HPDE6-E6E7 (cell line): ENCODE results near the gene NAT8.
"Not testable (repeated sequence)": the region's sequence is repeated elsewhere in the genome, so short reads cannot be mapped to it uniquely, and the experiment has no call there.

Experiments used
- DNase-seq: peaks from one replicate; pipeline ENCODE4 v3.0.0; 2011; ENCODE audit warnings: missing footprints; ENCODE audit errors: extremely low spot score

Gene NAT8

DNA sequence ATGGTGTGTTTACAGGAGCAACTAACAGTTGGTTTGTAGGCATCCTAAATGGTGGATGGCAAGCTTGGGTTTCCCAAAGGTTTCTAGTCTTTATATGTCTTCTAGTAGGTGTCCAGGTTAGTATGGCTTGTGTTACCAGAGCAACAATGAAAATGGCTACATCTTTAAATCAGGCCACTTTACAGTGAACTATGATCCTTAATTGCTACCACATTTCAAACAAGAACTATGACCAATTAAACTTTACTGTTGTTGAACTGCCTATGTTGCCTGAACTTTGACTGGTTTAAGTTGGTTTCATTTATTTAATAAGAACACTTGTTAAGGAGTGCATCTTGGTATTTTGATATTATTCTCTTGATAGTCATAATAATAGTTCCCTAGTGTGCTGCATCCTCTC is 5.2 kb downstream of the NAT8 start:
- DNase-seq, result not testable (repeated sequence)

DNA sequence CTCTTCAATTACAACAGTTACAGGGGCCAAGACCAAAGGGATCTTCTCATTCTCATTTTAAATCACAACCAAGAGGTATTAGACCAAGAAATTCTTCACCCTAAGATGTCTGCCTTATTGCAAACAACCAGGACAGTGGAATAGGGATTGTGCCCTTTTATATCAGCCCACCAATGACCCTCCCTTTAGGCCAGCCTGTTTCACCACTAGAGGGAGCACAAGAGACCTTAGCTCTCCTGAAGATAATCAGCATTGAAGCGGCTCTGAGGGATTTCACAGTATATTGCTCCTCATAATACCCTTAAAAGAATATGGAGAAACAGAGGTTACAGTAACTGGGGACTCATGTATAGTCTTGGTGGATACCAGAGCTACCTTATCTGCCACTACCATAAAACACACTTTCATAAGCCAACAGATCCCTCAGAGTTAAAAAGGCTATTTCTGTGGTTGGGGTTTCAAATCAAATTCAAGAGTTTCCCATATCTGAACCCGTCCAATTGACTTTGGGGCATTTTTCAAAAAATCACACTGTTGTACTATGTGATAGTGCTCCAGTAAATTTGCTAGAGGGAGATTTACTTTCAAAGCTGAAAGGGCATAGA is 11.5 kb downstream of the NAT8 start:
- DNase-seq, result not testable (repeated sequence)

DNA sequence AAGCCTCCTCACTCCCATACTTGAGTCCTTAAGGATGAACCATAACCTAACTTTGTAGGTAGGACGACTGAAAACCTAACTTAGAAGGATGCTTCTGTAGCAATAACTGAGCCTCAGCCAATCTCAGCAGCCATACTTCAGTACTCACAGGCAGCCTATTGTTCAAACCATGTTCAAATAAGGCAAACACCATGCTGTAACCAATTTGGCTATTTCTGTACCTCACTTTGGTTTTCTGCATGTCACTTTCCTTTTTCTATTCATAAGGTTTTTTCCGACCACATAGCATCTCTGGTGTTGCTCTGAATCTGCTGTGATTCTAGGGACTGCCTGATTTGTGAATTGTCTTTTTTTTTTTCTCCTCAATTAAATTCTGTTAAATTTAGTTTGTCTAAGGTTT is 13.7 kb downstream of the NAT8 start:
- DNase-seq, result not testable (repeated sequence)

DNA sequence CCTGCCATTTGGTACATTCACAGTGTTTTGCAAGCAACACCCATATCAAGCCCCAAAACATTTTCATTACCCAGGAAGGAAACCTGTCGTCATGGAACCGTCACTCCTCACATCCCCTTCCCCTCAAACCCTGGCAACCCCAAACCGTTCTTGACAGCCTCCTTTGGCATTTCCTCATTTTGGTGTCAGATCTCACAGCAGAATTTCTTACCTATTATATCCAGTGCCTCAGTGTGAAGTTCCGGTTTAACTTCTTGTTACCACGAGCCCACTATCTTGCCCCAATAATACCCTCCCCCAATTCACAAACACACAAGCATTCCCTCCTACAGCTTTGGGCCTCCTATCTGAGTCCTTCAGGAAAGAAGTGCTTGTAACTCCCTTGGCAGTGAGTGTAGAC is 16.0 kb downstream of the NAT8 start:
- DNase-seq, result not testable (repeated sequence)

DNA sequence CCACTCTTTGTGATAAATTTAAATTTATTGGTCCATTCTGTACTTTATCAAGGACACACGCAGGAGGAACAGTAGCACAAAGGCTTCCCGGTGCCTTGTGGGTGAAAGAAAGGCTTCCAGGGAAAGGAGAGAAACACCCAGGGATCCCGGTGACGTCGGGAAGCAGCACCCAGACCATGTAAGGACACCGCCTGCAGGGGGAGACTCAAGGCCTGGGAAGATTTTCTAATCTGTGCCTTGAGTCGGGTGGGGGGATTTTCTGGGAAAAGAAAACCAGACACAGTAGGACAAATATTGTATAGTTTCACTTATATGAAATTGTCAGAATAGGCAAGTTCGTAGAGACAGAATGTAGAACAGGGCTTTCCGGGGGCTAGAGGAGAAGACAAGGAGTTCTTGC is 17.6 kb downstream of the NAT8 start:
- DNase-seq, result not testable (repeated sequence)

DNA sequence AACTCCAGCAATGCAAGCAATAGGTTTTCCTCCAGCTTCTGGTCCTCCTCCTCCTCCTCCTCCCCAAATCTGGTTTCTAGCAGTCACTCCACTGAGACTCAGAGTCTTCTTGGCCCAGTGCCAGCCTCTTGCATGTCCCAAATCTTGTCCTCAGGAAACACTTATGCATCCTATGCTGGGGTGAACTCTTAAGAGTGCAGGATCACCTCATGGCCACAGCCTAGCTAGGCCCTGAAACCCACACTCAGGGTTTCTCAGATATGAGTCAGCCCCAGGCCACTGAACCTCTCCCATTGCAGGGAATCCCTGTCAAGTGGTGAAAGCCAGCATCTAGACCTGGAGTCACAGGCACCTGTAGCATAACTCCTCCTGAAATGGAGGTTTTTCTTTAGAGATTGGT is 18.2 kb downstream of the NAT8 start:
- not testable (repeated sequence) for DNase-seq

DNA sequence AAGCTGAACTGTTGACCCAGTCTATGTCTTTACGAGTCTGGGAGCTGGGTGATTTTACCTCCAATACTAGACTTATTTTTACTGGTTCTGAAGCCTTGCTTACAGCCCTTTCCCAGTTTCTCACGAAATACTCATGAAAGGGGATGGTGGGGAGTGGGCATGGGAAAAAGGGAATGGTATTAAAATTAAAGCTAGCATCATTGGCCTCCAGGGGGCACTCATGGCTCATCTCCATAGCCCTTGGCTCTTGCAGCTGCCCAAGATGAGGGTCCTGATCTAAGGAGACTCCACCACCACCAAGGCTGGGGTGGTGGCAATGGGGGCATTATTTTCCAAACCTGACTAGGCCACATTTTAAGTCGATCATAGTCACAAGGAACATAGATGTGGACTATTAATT is 22.3 kb downstream of the NAT8 start:
- DNase-seq, result not testable (repeated sequence)

DNA sequence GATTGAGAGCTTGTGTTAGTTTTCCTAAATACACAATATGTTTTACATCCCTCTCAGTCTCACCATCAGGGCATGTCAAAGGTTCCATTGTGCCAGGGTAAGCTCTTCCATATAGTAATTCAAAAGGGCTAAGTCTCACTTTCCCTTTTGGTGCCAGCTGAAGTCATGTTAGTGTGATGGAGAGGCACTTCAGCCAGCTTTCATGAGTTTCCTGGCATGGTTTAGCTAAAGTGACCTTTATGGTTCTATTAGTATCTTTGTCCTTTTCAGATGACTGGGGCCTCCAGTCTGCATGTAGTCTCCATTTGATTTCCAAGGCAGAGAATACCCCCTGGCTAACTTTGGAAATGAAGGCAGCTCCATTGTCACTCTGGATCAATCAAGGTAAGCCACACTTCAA is 27.2 kb downstream of the NAT8 start:
- no peak for DNase-seq

DNA sequence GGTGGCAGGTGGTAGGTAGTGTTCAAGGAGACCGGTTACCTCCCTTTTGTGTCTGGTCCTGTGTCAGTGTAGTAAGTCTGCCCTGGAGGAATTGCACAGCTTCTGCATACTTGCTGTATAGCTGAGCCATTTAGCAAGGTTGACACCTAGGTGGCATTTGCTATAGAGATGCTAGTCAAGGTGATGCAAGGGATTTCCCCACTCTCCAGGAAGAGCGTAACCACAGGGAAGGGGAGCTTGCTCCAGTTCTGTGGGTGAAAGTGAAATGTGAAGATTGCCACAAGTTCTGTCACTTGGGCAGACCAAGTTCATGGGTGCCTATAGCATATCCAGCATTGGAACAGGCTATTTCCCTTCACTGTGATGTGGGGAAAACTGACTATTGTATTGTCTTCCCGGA is 28.1 kb downstream of the NAT8 start:
- no peak for DNase-seq

DNA sequence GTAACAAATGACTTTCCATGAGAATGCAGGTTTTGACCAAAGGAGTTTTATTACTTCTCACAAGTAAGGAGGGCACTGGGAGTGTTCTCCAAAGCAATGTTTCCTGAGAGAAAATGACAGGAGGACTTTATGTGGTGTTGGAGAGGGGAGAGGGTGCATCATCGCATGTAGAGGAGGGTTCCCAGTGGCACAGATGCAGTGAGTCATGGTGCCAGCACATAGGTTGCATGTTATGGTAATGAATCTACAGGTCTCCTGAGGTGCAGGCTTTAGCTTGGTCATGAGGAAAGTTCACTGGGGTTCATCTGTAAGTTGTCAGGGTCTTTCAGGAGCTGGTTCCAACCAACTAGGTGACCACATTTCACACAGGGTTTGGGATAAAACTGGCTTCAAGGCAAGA is 30.4 kb downstream of the NAT8 start:
- no peak for DNase-seq

DNA sequence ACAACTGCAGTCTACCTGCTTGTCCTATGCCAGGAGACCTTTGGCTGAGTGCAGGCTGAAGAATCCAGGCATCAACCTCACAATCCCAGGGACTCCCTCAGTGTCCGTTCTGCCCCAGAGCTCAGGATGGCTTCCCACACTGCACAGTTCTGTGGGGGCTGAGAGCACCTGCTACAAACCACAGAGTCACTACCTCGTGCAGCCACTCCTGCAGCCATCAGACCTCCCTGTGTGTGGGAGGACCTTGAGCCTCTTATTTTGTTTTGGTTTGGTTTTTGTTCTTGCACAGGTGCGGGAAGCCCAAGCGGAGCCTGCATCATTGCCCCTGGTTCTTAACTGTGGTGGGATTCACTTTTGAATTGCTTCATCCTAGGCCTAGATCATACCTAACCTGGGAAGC is 31.0 kb downstream of the NAT8 start:
- DNase-seq, result no peak

DNA sequence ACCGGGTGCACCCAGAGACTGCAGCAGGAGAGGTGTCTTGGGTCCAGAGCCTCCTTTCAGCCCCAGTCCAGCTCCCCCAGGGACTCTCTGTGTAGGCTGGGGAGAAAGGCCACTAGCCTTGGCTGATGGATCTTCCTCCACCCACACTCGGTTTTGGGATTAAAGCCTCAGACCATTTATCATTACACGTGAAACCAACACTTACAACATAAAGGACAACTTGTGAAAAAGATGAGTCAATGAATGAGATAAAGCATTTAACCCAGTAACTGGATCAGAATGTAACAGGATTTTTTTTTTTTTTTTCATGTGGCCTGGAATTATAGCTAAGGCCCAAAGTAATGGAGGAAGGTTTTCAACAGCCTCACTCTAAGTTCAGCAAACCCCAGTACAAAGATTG is 32.1 kb downstream of the NAT8 start:
- DNase-seq, result no peak

DNA sequence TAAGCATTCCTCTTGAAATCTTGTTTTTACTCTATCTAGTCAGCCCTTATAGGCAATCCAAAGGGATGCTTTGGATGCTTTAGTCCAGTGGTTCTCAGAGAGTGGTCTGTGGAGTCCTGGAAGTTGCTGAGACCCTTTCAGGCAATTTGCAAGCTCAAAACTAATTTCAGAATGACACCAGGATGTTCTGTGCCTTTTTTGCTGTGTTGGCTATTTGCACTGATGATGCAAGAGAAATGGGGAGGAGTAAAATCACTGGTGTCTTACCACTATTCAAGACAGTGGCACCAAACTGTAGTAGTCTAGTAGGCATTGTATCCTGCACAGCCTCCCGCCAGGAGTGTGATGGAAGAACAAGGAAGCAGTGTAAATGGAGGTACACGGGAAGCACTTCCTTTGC is 37.6 kb downstream of the NAT8 start:
- not testable (repeated sequence) for DNase-seq

DNA sequence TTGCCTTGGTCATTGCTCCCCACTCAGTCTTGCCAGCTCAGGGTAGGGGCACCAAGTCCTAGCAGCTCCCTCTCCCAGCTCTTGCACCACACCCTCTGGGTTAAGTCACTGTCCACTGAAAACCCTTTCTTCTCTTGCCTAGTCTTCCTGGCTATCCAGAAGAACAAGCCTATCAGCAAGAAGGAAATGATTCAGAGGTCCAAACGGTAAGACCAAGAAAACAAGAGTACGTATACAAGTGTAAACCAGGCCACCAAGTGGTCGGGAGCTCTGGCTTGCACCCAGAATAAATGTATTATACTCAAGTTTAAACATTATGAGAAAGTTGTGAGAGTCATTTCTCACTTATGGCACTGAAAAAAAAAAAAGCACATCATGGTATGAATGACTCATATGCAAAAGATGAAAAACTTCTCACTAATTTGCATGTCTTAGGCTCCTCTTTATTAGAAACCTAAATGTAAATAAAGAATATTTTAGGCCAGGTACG is 39.1 kb downstream of the NAT8 start:
- not testable (repeated sequence) for DNase-seq

DNA sequence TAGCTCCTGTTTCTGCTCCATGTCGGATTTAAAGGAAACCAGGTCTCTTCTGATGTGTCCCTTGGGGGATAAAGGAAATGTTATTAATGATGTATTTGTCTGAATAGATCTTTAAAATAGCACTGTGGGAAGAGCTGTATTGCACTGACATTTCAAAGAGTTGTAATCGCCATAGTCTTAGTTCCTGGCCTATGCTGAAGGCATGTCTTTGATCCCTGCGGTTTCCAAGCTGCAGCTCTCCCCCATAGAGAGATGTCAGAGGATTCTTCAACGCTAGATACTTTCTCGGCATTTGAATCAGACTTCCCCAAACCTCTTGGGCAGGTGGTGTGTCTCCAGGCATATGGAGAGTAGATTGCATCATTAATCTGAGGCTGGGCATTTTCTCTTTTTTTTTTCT is 40.4 kb downstream of the NAT8 start:
- no peak for DNase-seq

DNA sequence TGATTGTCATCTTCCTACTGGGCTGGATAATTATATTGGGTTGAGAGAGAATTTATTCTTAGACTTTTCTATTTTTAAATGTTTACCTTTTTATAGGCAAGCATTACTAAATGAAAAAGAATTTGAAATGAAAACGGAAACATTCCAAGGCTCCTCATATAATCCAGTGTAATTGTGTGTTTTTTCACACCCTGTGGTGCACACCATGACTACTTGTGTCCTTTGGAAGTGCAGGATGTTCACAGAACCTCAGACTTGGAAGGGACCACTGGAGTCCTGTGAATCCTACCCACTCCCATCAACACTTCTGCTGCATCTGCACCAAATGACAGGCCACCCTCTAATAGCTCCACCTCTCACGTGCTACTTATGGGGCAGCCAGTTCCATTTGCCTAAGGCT is 48.0 kb downstream of the NAT8 start:
- no peak for DNase-seq

DNA sequence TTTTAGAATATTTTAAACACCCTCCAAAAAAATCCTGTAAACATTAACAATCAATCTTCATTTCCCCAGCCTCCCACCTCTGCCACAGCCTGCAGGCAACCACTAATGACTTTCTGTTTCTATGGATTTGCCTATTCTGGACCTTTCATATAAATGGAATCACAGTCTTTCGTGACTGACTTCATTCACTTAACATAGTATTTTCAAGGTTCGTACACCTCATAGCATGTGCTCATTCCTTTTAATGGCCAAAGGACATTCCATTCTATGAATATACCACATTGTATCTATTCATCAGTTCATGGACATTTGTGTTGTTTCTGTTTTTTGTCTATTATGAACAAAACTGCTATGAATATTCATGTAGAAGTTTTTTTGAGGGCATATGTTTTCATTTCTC is 48.5 kb downstream of the NAT8 start:
- DNase-seq, result no peak
